Testis (tissue), 3 donors: ENCODE data around the gene ACSF2. TPM values are rescaled to one million over a fixed set of nuclear protein-coding genes. Genes with fewer than 3 reads are reported as not detected.

Source experiments
- DNase-seq: peaks from one replicate; pipeline ENCODE4 v3.0.0-alpha.2; 2019
- H3K27ac ChIP-seq, 2 donors: fragments of 200-600 bp; sonication (generic); one replicate each; pipeline ENCODE4 v1.5.1; 2019
- H3K27me3 ChIP-seq: fragments of 200-600 bp; sonication (generic); one replicate; pipeline ENCODE4 v1.5.1; 2019
- H3K36me3 ChIP-seq: fragments of 200-600 bp; sonication (generic); one replicate; pipeline ENCODE4 v1.5.1; 2017; ENCODE audit warnings: low read depth; ENCODE audit errors: missing control alignments
- H3K4me1 ChIP-seq: fragments of 200-600 bp; sonication (generic); one replicate; pipeline ENCODE4 v1.5.1; 2019
- H3K4me3 ChIP-seq, 2 donors: fragments of 200-600 bp; sonication (generic); one replicate each; pipeline ENCODE4 v1.5.1; 2017 to 2019
- H3K9me3 ChIP-seq: fragments of 200-600 bp; sonication (generic); one replicate; pipeline ENCODE4 v1.5.1; 2017
- POLR2A ChIP-seq: fragments of 450-650 bp; IDR thresholded peaks from one replicate; pipeline ENCODE4 v1.6.1; 2017; ENCODE audit warnings: antibody characterized with exemption, mild to moderate bottlenecking, moderate library complexity
- WGBS, 2 donors: methylation state at CpG; one replicate each; pipeline ENCODE4 v1.1.5; 2018; 5-methylcytosine and 5-hydroxymethylcytosine counted together
- intact Hi-C: fragments of 100-400 bp; cut with DNase I; formaldehyde crosslinking; loops from one replicate; pipeline ENCODE4 v1.15.1; 2023; ENCODE audit warnings: low total_unique reads
- polyA plus RNA-seq: library from polyadenylated mRNA; stranded (reverse); fragments of 350-450 nt; fragmentation: Illumina TruSeq; extraction: RNeasy Lipid Tissue Mini Kit (QIAGEN cat#74804); gene quantifications from one replicate; pipeline ENCODE4 v1.2.3, GENCODE V29; 2014; ENCODE audit warnings: low read depth, low replicate concordance; ENCODE audit not compliant: insufficient read depth
- total RNA-seq, 2 donors: library from RNA; depleted of rRNA; stranded (reverse); fragments of >200 nt; gene quantifications; one replicate each; pipeline ENCODE4 v1.2.3, GENCODE V29; 2016
- TF ChIP-seq, protein P1 (sequence below), 3 experiments: fragments of 450-650 bp in 2 of 3; fragments of 200-600 bp in 1 of 3; sonication (generic) in 1 of 3; IDR thresholded peaks; one replicate each; pipeline ENCODE4 v1.5.1; 2016 to 2019; ENCODE audit warnings: antibody characterized with exemption in 3 of 3, mild to moderate bottlenecking in 2 of 3, moderate library complexity in 1 of 3

Gene ACSF2
- total and polyA plus RNA-seq, 3 donors from 2014 or later: 37.7 to 60.1 (median 39.4) TPM

DNA sequence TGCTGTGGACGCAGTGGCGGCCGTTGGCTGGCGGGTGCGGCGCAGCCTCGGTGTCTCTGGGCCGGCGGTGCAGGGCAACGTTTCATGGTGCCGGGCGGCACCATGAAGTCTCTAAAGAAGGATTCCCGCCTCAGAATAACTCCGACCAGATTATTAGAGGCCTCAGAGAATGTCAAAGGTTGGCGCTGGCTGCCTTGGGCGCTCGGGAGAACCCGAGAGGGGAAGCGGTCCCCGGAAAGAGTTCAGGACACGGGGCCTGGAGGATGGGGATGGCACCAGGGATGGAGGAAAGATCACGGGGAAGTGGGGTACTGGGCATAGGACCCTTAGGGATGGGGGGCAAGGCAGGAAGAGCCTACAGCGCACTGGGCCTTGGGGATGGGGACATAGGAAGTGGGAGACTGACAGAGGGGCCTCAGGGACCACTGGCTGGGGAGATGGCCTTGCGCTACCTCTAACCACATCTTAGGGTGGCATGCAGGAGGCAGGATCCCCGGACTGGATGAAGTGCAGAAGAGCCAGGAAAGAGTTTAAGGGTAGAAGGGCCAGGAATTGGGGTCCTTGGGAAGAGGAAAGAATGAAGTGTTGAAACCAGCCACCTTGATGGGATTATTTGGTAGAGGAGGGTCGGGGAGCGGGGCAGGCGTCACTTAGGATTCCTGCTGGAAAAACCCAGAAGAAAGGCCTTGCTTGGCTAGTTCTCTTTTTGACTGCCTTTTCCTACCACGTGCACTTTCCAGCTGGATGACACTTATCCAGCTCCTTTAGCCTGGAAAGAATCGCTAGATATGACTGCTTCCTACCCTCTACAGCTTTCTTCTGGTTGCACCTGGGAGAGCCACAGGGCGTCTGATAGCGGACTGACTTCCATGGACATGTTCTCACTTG is 82.8 kb downstream of the ACSF2 start:
- Histone ChIP-seq H3K27me3 (no peaks in the 10 kb centered on the region), H3K9me3 (no peaks in the 10 kb centered on the region), H3K27ac (peak overlapping the region; percentile 88 to 94), H3K4me1 (peaks cover 34% of the 10 kb centered on the region), H3K4me3 (peak overlapping the region; percentile 66 to 69), H3K36me3 (no peaks in the 10 kb centered on the region)
- TF ChIP-seq POLR2A: no peak
- TF ChIP-seq, protein P1, sequence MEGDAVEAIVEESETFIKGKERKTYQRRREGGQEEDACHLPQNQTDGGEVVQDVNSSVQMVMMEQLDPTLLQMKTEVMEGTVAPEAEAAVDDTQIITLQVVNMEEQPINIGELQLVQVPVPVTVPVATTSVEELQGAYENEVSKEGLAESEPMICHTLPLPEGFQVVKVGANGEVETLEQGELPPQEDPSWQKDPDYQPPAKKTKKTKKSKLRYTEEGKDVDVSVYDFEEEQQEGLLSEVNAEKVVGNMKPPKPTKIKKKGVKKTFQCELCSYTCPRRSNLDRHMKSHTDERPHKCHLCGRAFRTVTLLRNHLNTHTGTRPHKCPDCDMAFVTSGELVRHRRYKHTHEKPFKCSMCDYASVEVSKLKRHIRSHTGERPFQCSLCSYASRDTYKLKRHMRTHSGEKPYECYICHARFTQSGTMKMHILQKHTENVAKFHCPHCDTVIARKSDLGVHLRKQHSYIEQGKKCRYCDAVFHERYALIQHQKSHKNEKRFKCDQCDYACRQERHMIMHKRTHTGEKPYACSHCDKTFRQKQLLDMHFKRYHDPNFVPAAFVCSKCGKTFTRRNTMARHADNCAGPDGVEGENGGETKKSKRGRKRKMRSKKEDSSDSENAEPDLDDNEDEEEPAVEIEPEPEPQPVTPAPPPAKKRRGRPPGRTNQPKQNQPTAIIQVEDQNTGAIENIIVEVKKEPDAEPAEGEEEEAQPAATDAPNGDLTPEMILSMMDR (IDR thresholded peaks at IDR 0.05): no peak
- no peak for DNase-seq
- 38 to 57% methylated on average over 26 to 32 of the region's 32 CpGs for WGBS, 2 donors
- intact Hi-C loops: no loop called here

DNA sequence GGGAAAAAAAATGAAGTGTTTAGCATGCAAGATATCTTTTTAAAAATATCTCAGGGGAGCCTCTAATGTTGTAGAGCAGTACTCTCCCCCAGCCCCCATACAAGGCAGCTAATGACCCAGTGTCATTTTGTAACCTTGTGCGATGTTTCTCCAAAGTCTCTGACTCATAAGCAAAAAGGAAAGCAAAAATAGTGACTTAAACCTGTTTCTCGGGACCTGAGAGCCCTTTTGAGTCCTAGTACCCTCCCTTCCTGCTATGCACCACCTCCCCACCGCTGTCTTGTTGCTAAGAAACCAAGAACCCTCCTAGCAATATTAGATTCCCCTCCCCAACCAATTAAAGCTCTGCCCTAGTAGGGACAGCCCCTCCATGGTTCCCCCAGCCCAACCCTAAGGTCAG is 85.0 kb downstream of the ACSF2 start:
- TF ChIP-seq, protein P1 (IDR thresholded peaks at IDR 0.05): no peak
- TF ChIP-seq POLR2A: no peak
- DNase-seq: no peak
- intact Hi-C loops: no loop called here
- H3K27ac ChIP-seq: peak overlapping the region; percentile 72 to 74
- WGBS, 2 donors: 29 to 34% methylated on average over 3 of the region's 3 CpGs
- peaks cover 54% of the 10 kb centered on the region for H3K4me1 ChIP-seq
- no peaks in the 10 kb centered on the region for H3K27me3 ChIP-seq
- H3K9me3 ChIP-seq: no peaks in the 10 kb centered on the region
- H3K36me3 ChIP-seq: no peaks in the 10 kb centered on the region
- H3K4me3 ChIP-seq: no peak overlapping the region

GRCh38 chr17:50513495-50513894 is 87.5 kb downstream of the ACSF2 start:
- DNase-seq: no peak
- Histone ChIP-seq H3K4me1 (peaks cover 56% of the 10 kb centered on the region), H3K27me3 (no peaks in the 10 kb centered on the region), H3K4me3 (no peak overlapping the region), H3K36me3 (no peaks in the 10 kb centered on the region), H3K9me3 (no peaks in the 10 kb centered on the region), H3K27ac (peak overlapping the region in 1 of 2 donors; percentile 70)
- intact Hi-C loops: no loop called here
- TF ChIP-seq POLR2A: no peak
- TF ChIP-seq, protein P1 (IDR thresholded peaks at IDR 0.05): no peak
- 30 to 38% methylated on average over 4 of the region's 4 CpGs for WGBS, 2 donors

DNA sequence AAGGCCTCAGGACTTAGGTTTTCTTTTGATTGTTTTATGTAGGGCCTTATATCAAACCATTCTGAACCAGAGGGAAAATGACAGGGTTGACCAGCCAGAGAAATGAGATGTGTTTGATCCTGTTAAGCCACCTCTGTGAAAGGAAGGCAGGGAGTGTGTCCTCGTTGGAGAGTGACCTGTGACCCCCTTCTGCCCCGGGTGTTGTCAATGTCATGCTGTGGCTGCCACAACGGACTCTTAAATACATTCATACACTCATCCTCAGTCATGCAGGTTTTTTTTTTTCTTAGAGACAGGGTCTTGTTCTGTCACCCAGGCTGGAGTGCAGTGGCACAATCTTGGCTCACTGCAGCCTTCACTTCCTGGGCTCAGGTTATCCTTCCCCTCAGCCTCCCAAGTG is 88.4 kb downstream of the ACSF2 start:
- H3K27ac ChIP-seq: peak overlapping the region; percentile 1 to 70
- no peak for DNase-seq
- H3K27me3 ChIP-seq: no peaks in the 10 kb centered on the region
- 61 to 76% methylated on average over 3 of the region's 3 CpGs for WGBS, 2 donors
- H3K36me3 ChIP-seq: no peaks in the 10 kb centered on the region
- intact Hi-C loops: no loop called here
- H3K4me1 ChIP-seq: peaks cover 57% of the 10 kb centered on the region
- no peak overlapping the region for H3K4me3 ChIP-seq
- no peaks in the 10 kb centered on the region for H3K9me3 ChIP-seq
- TF ChIP-seq, protein P1 (IDR thresholded peaks at IDR 0.05): no peak
- TF ChIP-seq POLR2A: no peak
